H9 (cell line): ENCODE data around the gene EZH2. TPM values are rescaled to one million over a fixed set of nuclear protein-coding genes. Genes with fewer than 3 reads are reported as not detected.

Source experiments
- DNase-seq: peaks from one replicate; pipeline ENCODE4 v3.0.0-alpha.2; 2017
- H2AFZ ChIP-seq: one replicate; pipeline ENCODE4 v1.6.1; 2013; ENCODE audit warnings: mild to moderate bottlenecking, low read length, control low read depth, moderate library complexity
- H2AK5ac ChIP-seq: 2 replicates; pipeline ENCODE4 v1.6.1; 2013; ENCODE audit warnings: low read length, control low read depth, mixed read lengths; ENCODE audit not compliant: insufficient read length
- H2BK120ac ChIP-seq: one replicate; pipeline ENCODE4 v1.6.1; 2013; ENCODE audit warnings: low read depth, mild to moderate bottlenecking, low read length, control low read depth, inconsistent platforms; ENCODE audit not compliant: poor library complexity, severe bottlenecking
- H2BK12ac ChIP-seq: 2 replicates; pipeline ENCODE4 v1.6.1; 2013; ENCODE audit warnings: low read length, control low read depth, mixed read lengths, low read depth; ENCODE audit not compliant: insufficient read length
- H2BK15ac ChIP-seq: 2 replicates; pipeline ENCODE4 v1.6.1; 2013; ENCODE audit warnings: low read depth, low read length, control low read depth
- H2BK20ac ChIP-seq: one replicate; pipeline ENCODE4 v1.6.1; 2013; ENCODE audit warnings: low read depth, mild to moderate bottlenecking, low read length, control low read depth, inconsistent platforms; ENCODE audit not compliant: poor library complexity, severe bottlenecking
- H2BK5ac ChIP-seq: 2 replicates; pipeline ENCODE4 v1.6.1; 2013; ENCODE audit warnings: low read length, control low read depth, mixed read lengths; ENCODE audit not compliant: insufficient read length
- H3K14ac ChIP-seq: 2 replicates; pipeline ENCODE4 v1.6.1; 2013; ENCODE audit warnings: low read length, control low read depth; ENCODE audit not compliant: insufficient read depth
- H3K18ac ChIP-seq: 2 replicates; pipeline ENCODE4 v1.6.1; 2013; ENCODE audit warnings: low read depth, mild to moderate bottlenecking, mixed read lengths, low read length, control low read depth; ENCODE audit not compliant: insufficient read length
- H3K23ac ChIP-seq: 2 replicates; pipeline ENCODE4 v1.6.1; 2013; ENCODE audit warnings: low read length, control low read depth, mixed read lengths, low read depth; ENCODE audit not compliant: insufficient read length
- H3K23me2 ChIP-seq: 2 replicates; pipeline ENCODE4 v1.6.1; 2013; ENCODE audit warnings: low read depth, mild to moderate bottlenecking, mixed read lengths, low read length, control low read depth; ENCODE audit not compliant: insufficient read length, poor library complexity, severe bottlenecking
- H3K27ac ChIP-seq: 2 replicates; pipeline ENCODE4 v1.5.1; 2013; ENCODE audit warnings: low read length, control low read depth, mixed read lengths, low read depth; ENCODE audit not compliant: insufficient read length
- H3K27me3 ChIP-seq: 2 replicates; pipeline ENCODE4 v1.6.1; 2013; ENCODE audit warnings: low read length, control low read depth, inconsistent platforms; ENCODE audit not compliant: insufficient read depth
- H3K4ac ChIP-seq: 2 replicates; pipeline ENCODE4 v1.6.1; 2013; ENCODE audit warnings: low read depth, mild to moderate bottlenecking, control low read depth, inconsistent platforms, low read length, moderate library complexity
- H3K4me1 ChIP-seq: 2 replicates; pipeline ENCODE4 v1.6.1; 2013; ENCODE audit warnings: low read length, control low read depth, inconsistent platforms; ENCODE audit not compliant: insufficient read depth
- H3K4me2 ChIP-seq: 2 replicates; pipeline ENCODE4 v1.6.1; 2013; ENCODE audit warnings: low read length, control low read depth, mixed read lengths; ENCODE audit not compliant: insufficient read length, insufficient read depth
- H3K56ac ChIP-seq: 2 replicates; pipeline ENCODE4 v1.6.1; 2013; ENCODE audit warnings: low read depth, mild to moderate bottlenecking, mixed read lengths, low read length, control low read depth; ENCODE audit not compliant: insufficient read length
- H3K79me1 ChIP-seq: 2 replicates; pipeline ENCODE4 v1.6.1; 2013; ENCODE audit warnings: low read depth, mild to moderate bottlenecking, moderate library complexity, low read length, control low read depth, inconsistent platforms; ENCODE audit not compliant: insufficient read depth, poor library complexity, severe bottlenecking
- H3K79me2 ChIP-seq: 2 replicates; pipeline ENCODE4 v1.6.1; 2013; ENCODE audit warnings: low read length, control low read depth, inconsistent platforms; ENCODE audit not compliant: insufficient read depth
- H3K9ac ChIP-seq: 2 replicates; pipeline ENCODE4 v1.6.1; 2013; ENCODE audit warnings: low read length, control low read depth, mixed read lengths; ENCODE audit not compliant: insufficient read length; ENCODE audit errors: extremely low read depth
- H3K9me3 ChIP-seq: one replicate; pipeline ENCODE4 v1.6.1; 2013; ENCODE audit warnings: low read depth, low read length, inconsistent platforms; ENCODE audit not compliant: control insufficient read depth
- H3T11ph ChIP-seq: one replicate; pipeline ENCODE4 v1.6.1; 2013; ENCODE audit warnings: mild to moderate bottlenecking, low read length, control low read depth, inconsistent platforms
- H4K20me1 ChIP-seq: one replicate; pipeline ENCODE4 v1.6.1; 2013; ENCODE audit not compliant: control insufficient read depth, insufficient read length, insufficient read depth
- H4K5ac ChIP-seq: 2 replicates; pipeline ENCODE4 v1.6.1; 2013; ENCODE audit warnings: low read depth, mild to moderate bottlenecking, mixed read lengths, low read length, control low read depth; ENCODE audit not compliant: insufficient read length
- H4K8ac ChIP-seq: replicated peaks from 2 replicates; pipeline ENCODE4 v1.6.1; 2013; ENCODE audit warnings: low read length, control low read depth, mixed read lengths, low read depth; ENCODE audit not compliant: insufficient read length
- H4K91ac ChIP-seq: 2 replicates; pipeline ENCODE4 v1.6.1; 2013; ENCODE audit warnings: low read depth, mild to moderate bottlenecking, moderate library complexity, mixed read lengths, low read length, control low read depth; ENCODE audit not compliant: insufficient read length
- H3K27ac Mint-ChIP-seq, 3 experiments: 2 replicates in 2 of 3; 3 replicates in 1 of 3; pipeline ENCODE4 v1.8.0; 2020 to 2021; ENCODE audit warnings: mixed read lengths in 3 of 3, mild to moderate bottlenecking in 1 of 3, moderate library complexity in 1 of 3
- H3K27me3 Mint-ChIP-seq: 2 replicates; pipeline ENCODE4 v1.8.0; 2021; ENCODE audit warnings: low read depth, mild to moderate bottlenecking, moderate library complexity, mixed read lengths
- H3K36me3 Mint-ChIP-seq, 3 experiments: 2 replicates in 2 of 3; 3 replicates in 1 of 3; pipeline ENCODE4 v1.8.0; 2020 to 2021; ENCODE audit warnings: low read depth in 3 of 3, mixed read lengths in 3 of 3; ENCODE audit not compliant: insufficient read depth in 1 of 3
- H3K4me1 Mint-ChIP-seq, 2 experiments: 2 replicates each; pipeline ENCODE4 v1.8.0; 2020; ENCODE audit warnings: mixed read lengths in 2 of 2
- H3K4me3 Mint-ChIP-seq, 2 experiments: 2 replicates in 1 of 2; 3 replicates in 1 of 2; pipeline ENCODE4 v1.8.0; 2020 to 2021; ENCODE audit warnings: mild to moderate bottlenecking in 2 of 2, mixed read lengths in 2 of 2, moderate library complexity in 1 of 2
- H3K9me3 Mint-ChIP-seq, 2 experiments: 2 replicates in 1 of 2; 3 replicates in 1 of 2; pipeline ENCODE4 v1.8.0; 2020; ENCODE audit warnings: mild to moderate bottlenecking in 2 of 2, mixed read lengths in 2 of 2, moderate library complexity in 1 of 2
- WGBS: extraction: QIAGEN DNeasy Blood & Tissue Kit; methylation state at CpG from one replicate; pipeline ENCODE4 v1.1.7; 2013; ENCODE audit warnings: missing lambda C conversion rate, low lambda C conversion rate, mixed read lengths; ENCODE audit not compliant: insufficient read length; ENCODE audit errors: extremely low coverage; 5-methylcytosine and 5-hydroxymethylcytosine counted together
- total RNA-seq: library from RNA; stranded (reverse); gene quantifications from 2 replicates; pipeline ENCODE4 v1.2.1, GENCODE V29; 2021
- TF ChIP-seq, protein P1 (sequence below): fragments of 200-600 bp; sonication (generic); conservative IDR thresholded peaks from 3 replicates; pipeline ENCODE4 v1.8.0; 2021; ENCODE audit warnings: antibody characterized with exemption, mild to moderate bottlenecking

EZH2 gene
- total RNA-seq, 1 experiment from 2014 or later, result 41.3 TPM

DNA sequence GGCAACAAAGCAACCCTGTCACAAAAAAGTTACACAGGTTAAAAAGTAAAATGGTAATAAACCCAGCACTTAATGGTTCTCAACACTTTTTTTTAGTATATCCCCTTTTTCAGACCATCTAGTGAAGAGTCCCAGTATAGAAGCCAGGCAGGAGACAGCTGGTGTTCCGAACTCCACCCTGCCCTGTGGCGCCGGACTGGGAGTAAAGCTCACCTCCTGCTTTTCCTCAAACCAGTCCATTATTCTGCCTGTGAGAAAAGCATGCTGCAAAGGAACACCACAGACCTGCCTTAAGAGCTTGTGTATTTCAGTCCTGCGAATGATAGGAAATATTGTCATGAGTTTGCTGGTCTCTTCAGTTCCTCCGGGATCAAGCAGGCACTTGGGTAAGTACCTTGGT is 81.0 kb downstream of the EZH2 start:
- Histone ChIP-seq H3T11ph (no peak overlapping the region), H2BK15ac (no peak overlapping the region), H3K4ac (no peak overlapping the region), H4K20me1 (no peaks in the 10 kb centered on the region), H3K23me2 (no peaks in the 10 kb centered on the region), H2AK5ac (no peak overlapping the region), H3K27me3 (no peaks in the 10 kb centered on the region), H3K56ac (no peak overlapping the region), H3K79me1 (no peaks in the 10 kb centered on the region), H3K79me2 (no peaks in the 10 kb centered on the region), H3K14ac (no peak overlapping the region), H4K5ac (no peak overlapping the region), H3K27ac (no peak overlapping the region), H3K23ac (no peak overlapping the region), H4K8ac (no peak overlapping the region), H3K18ac (no peak overlapping the region), H2BK12ac (no peak overlapping the region), H2BK5ac (no peak overlapping the region), H2AFZ (no peak overlapping the region), H4K91ac (no peak overlapping the region), H2BK20ac (no peak overlapping the region), H2BK120ac (no peak overlapping the region), H3K4me1 (peaks cover 5% of the 10 kb centered on the region), H3K9ac (no peak overlapping the region), H3K9me3 (no peaks in the 10 kb centered on the region), H3K4me2 (no peak overlapping the region)
- Mint-ChIP-seq H3K27ac (peak overlapping the region in 2 of 3 experiments; percentile 37 to 38; a peak in 3 of 7 replicates), H3K36me3 (peaks cover 34 to 72% (median 59%) of the 10 kb centered on the region in 3 experiments), H3K4me1 (peaks cover 17 to 19% of the 10 kb centered on the region in 2 experiments), H3K9me3 (peaks cover 5 to 10% of the 10 kb centered on the region in 2 experiments; a peak in 4 of 5 replicates), H3K27me3 (no peaks in the 10 kb centered on the region), H3K4me3 (no peak overlapping the region)
- TF ChIP-seq, protein P1, sequence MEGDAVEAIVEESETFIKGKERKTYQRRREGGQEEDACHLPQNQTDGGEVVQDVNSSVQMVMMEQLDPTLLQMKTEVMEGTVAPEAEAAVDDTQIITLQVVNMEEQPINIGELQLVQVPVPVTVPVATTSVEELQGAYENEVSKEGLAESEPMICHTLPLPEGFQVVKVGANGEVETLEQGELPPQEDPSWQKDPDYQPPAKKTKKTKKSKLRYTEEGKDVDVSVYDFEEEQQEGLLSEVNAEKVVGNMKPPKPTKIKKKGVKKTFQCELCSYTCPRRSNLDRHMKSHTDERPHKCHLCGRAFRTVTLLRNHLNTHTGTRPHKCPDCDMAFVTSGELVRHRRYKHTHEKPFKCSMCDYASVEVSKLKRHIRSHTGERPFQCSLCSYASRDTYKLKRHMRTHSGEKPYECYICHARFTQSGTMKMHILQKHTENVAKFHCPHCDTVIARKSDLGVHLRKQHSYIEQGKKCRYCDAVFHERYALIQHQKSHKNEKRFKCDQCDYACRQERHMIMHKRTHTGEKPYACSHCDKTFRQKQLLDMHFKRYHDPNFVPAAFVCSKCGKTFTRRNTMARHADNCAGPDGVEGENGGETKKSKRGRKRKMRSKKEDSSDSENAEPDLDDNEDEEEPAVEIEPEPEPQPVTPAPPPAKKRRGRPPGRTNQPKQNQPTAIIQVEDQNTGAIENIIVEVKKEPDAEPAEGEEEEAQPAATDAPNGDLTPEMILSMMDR, result no peak
- no CpG with 5 or more reads among the region's 5 CpGs for WGBS
- DNase-seq, result no peak
